Measurements from ENCODE around the gene CRAMP1.
A peak's percentile ranks its signal among the peaks of the same experiment; 100 is the strongest.

Gene CRAMP1

DNA sequence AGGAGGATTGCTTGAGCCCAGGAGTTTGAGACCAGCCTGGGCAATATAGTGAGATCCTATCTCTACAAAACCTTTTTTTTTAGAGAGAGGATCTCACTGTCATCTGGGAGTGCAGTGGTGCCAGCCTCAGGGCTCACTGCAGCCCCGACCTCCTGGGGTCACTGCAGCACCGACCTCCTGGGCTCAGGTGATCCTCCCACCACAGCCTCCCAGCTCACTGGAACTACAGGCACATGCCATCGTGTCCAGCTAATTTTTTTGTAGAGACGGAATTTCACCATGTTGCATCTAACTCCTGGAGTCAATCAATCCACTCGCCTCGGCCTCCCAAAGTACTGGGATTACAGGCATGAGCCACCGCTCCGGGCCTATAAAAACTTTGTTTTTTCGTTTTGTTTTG is 109.2 kb downstream of the CRAMP1 start:
- no peak for DNase-seq

DNA sequence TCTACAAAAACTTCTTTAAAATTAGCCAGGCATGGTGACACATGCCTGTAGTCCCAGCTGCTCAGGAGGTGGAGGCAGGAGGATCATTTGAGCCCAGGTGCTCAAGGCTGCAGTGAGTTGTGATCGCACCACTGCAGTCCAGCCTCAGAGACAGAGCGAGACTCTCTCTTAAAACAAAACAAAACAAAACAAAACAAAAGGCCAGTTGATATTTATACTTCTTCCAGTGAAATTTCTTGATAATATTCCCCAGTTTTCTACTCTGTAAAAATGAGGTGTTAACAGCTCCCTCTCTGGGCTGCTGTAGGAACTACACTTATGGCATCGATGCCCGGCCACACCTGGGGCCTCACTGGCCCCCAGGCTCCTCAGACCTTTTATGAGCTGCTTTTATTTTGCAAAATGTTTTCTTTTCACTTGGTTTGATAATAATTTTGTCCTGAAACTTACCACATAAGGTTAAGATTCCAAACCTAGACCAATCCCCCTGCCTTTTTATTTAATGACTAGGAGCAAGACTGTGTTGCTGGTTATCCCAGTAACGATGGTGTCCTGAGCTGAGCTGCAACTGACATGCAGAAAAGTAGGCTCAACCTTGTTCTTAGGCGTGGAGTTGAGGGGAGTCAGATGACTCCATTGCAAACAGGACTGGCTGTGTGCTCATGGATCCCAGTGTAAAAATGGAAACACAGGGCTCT is 111.4 kb downstream of the CRAMP1 start:
- DNase-seq: peak; percentile 51

DNA sequence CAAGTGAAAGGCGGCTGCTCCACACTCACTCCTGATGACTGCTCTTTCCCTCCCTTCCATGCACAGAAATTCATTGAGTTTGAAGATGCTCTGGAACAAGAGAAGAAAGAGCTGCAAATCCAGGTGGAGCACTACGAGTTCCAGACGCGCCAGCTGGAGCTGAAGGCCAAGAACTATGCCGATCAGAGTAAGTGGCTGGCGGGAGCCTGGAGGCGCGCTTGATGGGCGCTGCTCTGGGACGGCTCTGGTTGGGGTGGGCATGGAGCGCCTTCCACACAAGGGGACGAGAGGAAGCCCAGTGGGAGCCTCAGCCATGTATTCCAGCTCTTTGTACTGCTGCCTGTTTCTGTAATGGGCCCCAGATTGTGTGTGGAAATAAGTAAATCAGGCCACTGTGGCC is 112.3 kb downstream of the CRAMP1 start:
- DNase-seq: no peak

DNA sequence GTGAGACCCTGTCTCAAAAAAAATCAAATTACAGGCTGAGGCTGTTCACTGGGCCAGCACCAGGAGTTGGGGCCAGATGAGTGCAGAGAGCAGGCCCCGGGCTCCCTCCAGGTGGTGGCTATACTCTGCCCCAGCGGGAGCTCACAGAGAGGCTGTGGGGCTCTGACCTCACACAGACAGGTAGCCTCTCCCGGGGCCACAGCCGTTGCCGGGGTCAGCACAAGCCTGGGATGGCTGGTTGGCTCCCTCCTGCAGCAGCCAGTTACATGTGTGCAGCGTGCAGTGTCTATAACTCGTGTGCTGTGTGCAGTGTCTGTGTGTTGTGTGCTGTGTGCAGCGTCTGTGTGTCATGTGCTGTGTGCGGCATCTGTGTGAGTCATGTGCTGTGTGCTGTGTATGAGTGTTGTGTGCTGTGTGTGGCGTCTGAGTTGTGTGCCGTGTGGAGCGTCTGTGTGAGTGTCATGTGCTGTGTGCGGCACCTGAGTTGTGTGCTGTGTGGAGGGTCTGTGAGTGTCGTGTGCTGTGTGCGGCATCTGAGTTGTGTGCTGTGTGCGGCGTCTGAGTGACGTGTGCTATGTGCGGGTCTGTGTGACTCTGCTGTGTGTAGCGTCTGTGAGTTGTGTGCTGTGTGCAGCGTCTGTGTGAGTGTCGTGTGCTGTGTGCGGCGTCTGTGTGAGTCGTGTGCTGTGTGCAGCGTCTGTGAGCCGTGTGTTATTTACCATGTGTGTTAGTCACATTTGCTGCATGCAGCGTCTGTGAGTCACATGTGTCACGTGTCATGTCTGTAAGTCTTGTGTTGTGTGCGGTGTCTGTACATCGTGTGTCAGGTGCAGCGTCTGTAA is 114.7 kb downstream of the CRAMP1 start:
- DNase-seq: no peak

Data from stimulated activated CD4-positive, alpha-beta T cell treated with anti-CD3 and anti-CD28 coated beads, Interleukin-15, amount 100 ng/mL, for 24 hours (primary cell).